Progenitor cell of endocrine pancreas (in vitro differentiated cells): ENCODE results near the gene ASCC3. TPM values are rescaled to one million over a fixed set of nuclear protein-coding genes. Genes with fewer than 3 reads are reported as not detected.
"Not testable (repeated sequence)": the region's sequence is repeated elsewhere in the genome, so short reads cannot be mapped to it uniquely, and the experiment has no call there.

Source experiments
- DNase-seq: peaks from one replicate; pipeline ENCODE4 v3.0.0; 2021; ENCODE audit warnings: low spot score; ENCODE audit not compliant: unreplicated experiment
- H3K27ac Mint-ChIP-seq: 2 replicates; pipeline ENCODE4 v1.8.0; 2021; ENCODE audit warnings: mild to moderate bottlenecking, moderate library complexity, mixed read lengths
- H3K27me3 Mint-ChIP-seq: 2 replicates; pipeline ENCODE4 v1.8.0; 2021; ENCODE audit warnings: mixed read lengths
- H3K36me3 Mint-ChIP-seq: 2 replicates; pipeline ENCODE4 v1.8.0; 2022; ENCODE audit warnings: mixed read lengths; ENCODE audit not compliant: insufficient read depth
- H3K4me1 Mint-ChIP-seq: 2 replicates; pipeline ENCODE4 v1.8.0; 2021; ENCODE audit warnings: low read depth, mixed read lengths
- H3K4me3 Mint-ChIP-seq: 2 replicates; pipeline ENCODE4 v1.8.0; 2021; ENCODE audit warnings: low read depth, mild to moderate bottlenecking, moderate library complexity, mixed read lengths
- H3K9me3 Mint-ChIP-seq: 2 replicates; pipeline ENCODE4 v1.8.0; 2021; ENCODE audit warnings: low read depth, mixed read lengths
- total RNA-seq: library from RNA; stranded (reverse); gene quantifications from 2 replicates; pipeline ENCODE4 v1.2.1, GENCODE V29; 2021
- TF ChIP-seq, protein P1 (sequence below): fragments of 200-600 bp; sonication (generic); IDR thresholded peaks from one replicate; pipeline ENCODE4 v1.5.0; 2021; ENCODE audit warnings: antibody characterized with exemption, mild to moderate bottlenecking; ENCODE audit not compliant: unreplicated experiment

Gene ASCC3
- total RNA-seq, 1 donor from 2014 or later, result 36.6 TPM

DNA sequence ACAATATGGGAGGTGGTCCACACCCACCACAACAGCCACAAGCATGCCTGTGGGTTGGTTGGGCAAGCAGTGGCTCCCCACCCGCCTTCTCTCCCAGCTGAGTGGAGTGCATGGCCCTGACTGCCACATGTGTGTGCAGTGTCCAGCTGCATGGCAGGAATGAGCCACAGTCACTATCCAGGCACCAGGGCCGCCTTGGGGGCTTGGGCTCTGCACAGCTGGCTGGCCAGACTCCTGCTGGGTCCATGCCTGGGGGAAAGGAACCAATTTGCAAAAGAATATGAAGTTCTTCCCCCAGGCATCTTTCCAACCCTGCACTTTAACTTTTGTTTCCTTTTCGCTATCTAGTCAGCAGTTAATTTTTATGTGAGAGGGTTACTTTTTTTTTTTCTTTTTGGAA lies 11.6 kb upstream of the ASCC3 start:
- no peaks in the 10 kb centered on the region for H3K4me1 Mint-ChIP-seq
- DNase-seq, result no peak
- TF ChIP-seq, protein P1, sequence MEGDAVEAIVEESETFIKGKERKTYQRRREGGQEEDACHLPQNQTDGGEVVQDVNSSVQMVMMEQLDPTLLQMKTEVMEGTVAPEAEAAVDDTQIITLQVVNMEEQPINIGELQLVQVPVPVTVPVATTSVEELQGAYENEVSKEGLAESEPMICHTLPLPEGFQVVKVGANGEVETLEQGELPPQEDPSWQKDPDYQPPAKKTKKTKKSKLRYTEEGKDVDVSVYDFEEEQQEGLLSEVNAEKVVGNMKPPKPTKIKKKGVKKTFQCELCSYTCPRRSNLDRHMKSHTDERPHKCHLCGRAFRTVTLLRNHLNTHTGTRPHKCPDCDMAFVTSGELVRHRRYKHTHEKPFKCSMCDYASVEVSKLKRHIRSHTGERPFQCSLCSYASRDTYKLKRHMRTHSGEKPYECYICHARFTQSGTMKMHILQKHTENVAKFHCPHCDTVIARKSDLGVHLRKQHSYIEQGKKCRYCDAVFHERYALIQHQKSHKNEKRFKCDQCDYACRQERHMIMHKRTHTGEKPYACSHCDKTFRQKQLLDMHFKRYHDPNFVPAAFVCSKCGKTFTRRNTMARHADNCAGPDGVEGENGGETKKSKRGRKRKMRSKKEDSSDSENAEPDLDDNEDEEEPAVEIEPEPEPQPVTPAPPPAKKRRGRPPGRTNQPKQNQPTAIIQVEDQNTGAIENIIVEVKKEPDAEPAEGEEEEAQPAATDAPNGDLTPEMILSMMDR, result no peak
- no peak overlapping the region for H3K27ac Mint-ChIP-seq
- H3K4me3 Mint-ChIP-seq, result no peak overlapping the region
- H3K27me3 Mint-ChIP-seq, result no peaks in the 10 kb centered on the region
- H3K36me3 Mint-ChIP-seq, result no peaks in the 10 kb centered on the region
- peaks cover 3% of the 10 kb centered on the region for H3K9me3 Mint-ChIP-seq

DNA sequence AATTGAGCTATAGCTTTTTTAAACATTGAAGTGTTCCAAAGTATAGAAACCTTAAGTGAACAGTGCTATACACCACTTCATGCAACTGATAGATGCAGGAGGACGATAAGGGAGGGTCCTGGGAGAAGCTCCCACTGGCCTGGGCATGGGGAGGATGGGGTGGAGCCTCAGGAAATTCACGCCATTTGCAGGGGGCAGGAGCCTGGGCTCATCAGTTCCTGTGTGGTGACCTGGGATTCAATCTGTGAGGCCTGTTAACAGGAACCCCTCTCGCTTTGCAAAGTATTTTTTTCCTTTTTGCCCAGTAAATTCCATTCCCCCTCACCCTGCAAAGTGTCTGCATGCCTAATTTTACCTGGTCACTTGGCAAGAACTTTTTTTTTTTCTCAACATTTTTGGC lies 11.0 kb upstream of the ASCC3 start:
- no peak overlapping the region for H3K4me3 Mint-ChIP-seq
- no peak overlapping the region for H3K27ac Mint-ChIP-seq
- TF ChIP-seq, protein P1, result no peak
- peaks cover 3% of the 10 kb centered on the region for H3K9me3 Mint-ChIP-seq
- H3K36me3 Mint-ChIP-seq, result no peaks in the 10 kb centered on the region
- DNase-seq, result no peak
- H3K27me3 Mint-ChIP-seq, result no peaks in the 10 kb centered on the region
- H3K4me1 Mint-ChIP-seq, result no peaks in the 10 kb centered on the region

DNA sequence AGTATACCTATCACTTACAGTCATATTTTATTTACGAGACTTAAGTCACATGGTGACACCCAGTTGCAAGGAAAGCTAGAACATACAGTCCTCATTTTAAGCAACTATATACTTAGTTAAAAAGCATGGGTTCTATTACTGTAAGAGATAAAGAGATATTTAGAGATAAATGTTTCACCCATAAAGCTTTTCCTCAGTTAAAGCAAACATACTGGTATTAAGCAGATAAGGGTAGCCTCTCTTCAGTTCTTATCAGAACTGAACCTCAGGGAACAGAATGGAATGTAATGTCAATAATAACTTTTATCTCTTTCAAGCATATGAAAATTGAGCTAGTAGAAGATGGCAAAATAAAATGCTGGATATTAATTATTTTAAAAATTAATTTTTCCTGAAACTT lies 9.9 kb upstream of the ASCC3 start:
- Mint-ChIP-seq H3K4me3 (no peak overlapping the region), H3K4me1 (no peaks in the 10 kb centered on the region), H3K27me3 (no peaks in the 10 kb centered on the region), H3K27ac (no peak overlapping the region), H3K9me3 (peaks cover 3% of the 10 kb centered on the region), H3K36me3 (no peaks in the 10 kb centered on the region)
- no peak for DNase-seq
- TF ChIP-seq, protein P1, result no peak

DNA sequence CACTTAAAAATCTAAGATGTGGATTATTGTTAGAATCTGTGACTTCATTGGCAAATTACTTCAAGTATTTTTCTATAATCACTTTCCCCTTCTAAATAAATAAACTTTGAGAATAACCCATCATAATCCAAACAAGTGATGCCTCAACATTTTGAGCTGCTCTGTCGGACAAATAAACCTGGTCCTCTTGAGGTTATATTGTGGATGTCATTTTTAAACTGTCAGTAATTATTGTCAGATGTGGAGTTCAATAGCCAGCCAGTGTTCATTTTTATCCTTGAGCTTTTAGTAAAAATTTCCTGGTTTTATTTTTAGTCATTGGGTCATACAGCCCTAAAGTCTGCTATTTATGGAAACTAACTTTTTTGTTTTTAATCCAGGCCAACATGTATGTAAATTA lies 9.5 kb upstream of the ASCC3 start:
- not testable (repeated sequence) for H3K27ac Mint-ChIP-seq, H3K36me3 Mint-ChIP-seq, H3K9me3 Mint-ChIP-seq, DNase-seq, H3K27me3 Mint-ChIP-seq, H3K4me1 Mint-ChIP-seq, H3K4me3 Mint-ChIP-seq

DNA sequence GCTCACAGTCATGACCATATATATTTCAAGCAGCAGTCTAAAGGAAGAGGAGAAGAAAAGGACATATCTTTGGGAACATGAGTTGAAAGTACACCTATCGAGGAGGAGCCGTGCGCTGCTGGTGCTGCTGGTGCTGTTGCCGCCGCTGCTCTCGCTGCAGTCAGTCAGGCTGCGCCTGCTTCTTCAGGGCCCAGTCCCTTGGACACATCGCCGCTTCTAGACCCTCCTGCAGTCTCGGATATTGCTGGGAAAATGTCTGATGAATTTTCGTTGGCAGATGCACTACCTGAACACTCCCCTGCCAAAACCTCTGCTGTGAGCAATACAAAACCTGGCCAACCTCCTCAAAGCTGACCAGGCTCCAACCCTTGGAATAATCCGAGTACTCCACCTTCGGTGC lies 8.2 kb upstream of the ASCC3 start:
- H3K4me1 Mint-ChIP-seq, result no peaks in the 10 kb centered on the region
- DNase-seq, result no peak
- H3K27me3 Mint-ChIP-seq, result no peaks in the 10 kb centered on the region
- H3K4me3 Mint-ChIP-seq, result no peak overlapping the region
- peaks cover under 1% of the 10 kb centered on the region for H3K9me3 Mint-ChIP-seq
- no peak overlapping the region for H3K27ac Mint-ChIP-seq
- no peaks in the 10 kb centered on the region for H3K36me3 Mint-ChIP-seq
- TF ChIP-seq, protein P1, result no peak

DNA sequence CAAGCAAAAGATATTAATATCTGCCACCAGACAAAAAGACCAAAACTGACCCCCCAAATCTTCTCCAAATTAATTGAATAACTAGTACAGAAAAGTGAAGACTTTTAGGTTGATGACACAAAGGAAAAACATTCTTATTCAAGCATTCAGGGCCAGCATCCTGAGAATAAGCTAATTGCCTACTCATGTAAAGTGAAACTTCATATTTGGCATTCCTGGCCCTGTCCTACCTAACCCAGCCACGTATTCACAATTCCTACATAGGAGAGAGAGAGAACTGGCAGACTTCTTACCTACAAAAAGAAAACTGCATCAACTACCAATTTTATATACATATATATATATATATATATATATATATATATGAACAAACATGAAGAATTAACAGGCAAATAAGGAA lies 4.9 kb upstream of the ASCC3 start:
- Mint-ChIP-seq H3K9me3 (no peaks in the 10 kb centered on the region), H3K4me1 (peaks cover 6% of the 10 kb centered on the region), H3K4me3 (no peak overlapping the region), H3K27ac (no peak overlapping the region), H3K36me3 (no peaks in the 10 kb centered on the region), H3K27me3 (no peaks in the 10 kb centered on the region)
- TF ChIP-seq, protein P1, result no peak
- DNase-seq, result no peak
